Endodermal cell (in vitro differentiated cells): ENCODE measurements around the gene TALDO1. TPM values are rescaled to one million over a fixed set of nuclear protein-coding genes. Genes with fewer than 3 reads are reported as not detected.

Source experiments
- DNase-seq: peaks from one replicate; pipeline ENCODE4 v3.0.0-alpha.2; 2017
- H3K27ac ChIP-seq: 2 replicates; pipeline ENCODE4 v1.5.1; 2013; ENCODE audit warnings: mild to moderate bottlenecking, low read depth, low read length, moderate library complexity
- H3K27me3 ChIP-seq: 2 replicates; pipeline ENCODE4 v1.6.1; 2013; ENCODE audit warnings: mild to moderate bottlenecking, low read length, moderate library complexity; ENCODE audit not compliant: insufficient read depth, control insufficient read depth, poor library complexity, severe bottlenecking
- H3K36me3 ChIP-seq: 2 replicates; pipeline ENCODE4 v1.7.0; 2013; ENCODE audit warnings: mild to moderate bottlenecking, low read length, moderate library complexity; ENCODE audit not compliant: control insufficient read depth, insufficient read depth
- H3K4me1 ChIP-seq: one replicate; pipeline ENCODE4 v1.7.0; 2013; ENCODE audit warnings: low read length; ENCODE audit not compliant: control insufficient read depth, insufficient read depth
- H3K4me3 ChIP-seq: 2 replicates; pipeline ENCODE4 v1.5.1; 2013; ENCODE audit warnings: mild to moderate bottlenecking, low read length, moderate library complexity
- H3K9ac ChIP-seq: 2 replicates; pipeline ENCODE4 v1.6.1; 2013; ENCODE audit warnings: mild to moderate bottlenecking, low read length, moderate library complexity; ENCODE audit not compliant: poor library complexity, severe bottlenecking; ENCODE audit errors: extremely low read depth
- H3K9me3 ChIP-seq: 2 replicates; pipeline ENCODE4 v1.6.1; 2013; ENCODE audit warnings: mild to moderate bottlenecking, low read length, moderate library complexity; ENCODE audit not compliant: control insufficient read depth
- H3K27ac Mint-ChIP-seq: 2 replicates; pipeline ENCODE4 v1.8.0; 2020; ENCODE audit warnings: mixed read lengths
- H3K27me3 Mint-ChIP-seq: 2 replicates; pipeline ENCODE4 v1.8.0; 2021; ENCODE audit warnings: mild to moderate bottlenecking, mixed read lengths; ENCODE audit not compliant: insufficient read depth
- H3K36me3 Mint-ChIP-seq: 2 replicates; pipeline ENCODE4 v1.8.0; 2020; ENCODE audit warnings: low read depth, mixed read lengths
- H3K4me1 Mint-ChIP-seq: 2 replicates; pipeline ENCODE4 v1.8.0; 2020; ENCODE audit warnings: mixed read lengths
- H3K4me3 Mint-ChIP-seq: 2 replicates; pipeline ENCODE4 v1.8.0; 2020; ENCODE audit warnings: mild to moderate bottlenecking, moderate library complexity, mixed read lengths
- H3K9me3 Mint-ChIP-seq: 2 replicates; pipeline ENCODE4 v1.8.0; 2020; ENCODE audit warnings: mild to moderate bottlenecking, mixed read lengths
- CTCF ChIP-seq: fragments of 200-600 bp; sonication (generic); conservative IDR thresholded peaks from 2 replicates; pipeline ENCODE4 v1.5.0; 2021; ENCODE audit warnings: antibody characterized with exemption, mild to moderate bottlenecking
- WGBS, 2 experiments: methylation state at CpG; one replicate each; pipeline versions ENCODE4 v1.1.5 to v1.1.7; 2013; ENCODE audit warnings: missing lambda C conversion rate in 2 of 2, mixed read lengths in 1 of 2; ENCODE audit not compliant: insufficient coverage in 1 of 2, insufficient read length in 1 of 2; 5-methylcytosine and 5-hydroxymethylcytosine counted together
- total RNA-seq, 2 donors: library from RNA; stranded (reverse); fragmentation: NEBNext Ultra II Directional in 1 of 2; extraction: Animal tissue kit (Norgen Biotek cat#: 25700) in 1 of 2; gene quantifications; 2 replicates in 1 of 2; 3 replicates in 1 of 2; pipeline ENCODE4 v1.2.1, GENCODE V29; 2021

Gene TALDO1
- total RNA-seq, 2 donors from 2014 or later, result 177 to 221 TPM

- peaks cover 31% of the 10 kb centered on the region for H3K36me3 Mint-ChIP-seq
- H3K36me3 ChIP-seq, result peaks cover 31% of the 10 kb centered on the region
- H3K27ac Mint-ChIP-seq, result peak overlapping the region; percentile 99
- H3K27me3 Mint-ChIP-seq, result no peaks in the 10 kb centered on the region
- peaks cover 17% of the 10 kb centered on the region for H3K4me1 Mint-ChIP-seq
- peak overlapping the region; percentile 85 for H3K4me3 Mint-ChIP-seq
- H3K9me3 ChIP-seq, result no peaks in the 10 kb centered on the region
- H3K9me3 Mint-ChIP-seq, result no peaks in the 10 kb centered on the region
- H3K4me3 ChIP-seq, result peak overlapping the region; percentile 89
- no peaks in the 10 kb centered on the region for H3K27me3 ChIP-seq
- H3K27ac ChIP-seq, result peak overlapping the region; percentile 38
- TF ChIP-seq CTCF, result peak; percentile 29
- no peak for DNase-seq
- 0 to 1% methylated on average over 12 to 55 of the region's 55 CpGs for WGBS, 2 experiments
- H3K9ac ChIP-seq, result peak overlapping the region; percentile 94
- H3K4me1 ChIP-seq, result no peaks in the 10 kb centered on the region
Measured at GRCh38 chr11:810040-810567, 62.8 kb downstream of the TALDO1 start.

- Histone ChIP-seq H3K27ac (no peak overlapping the region), H3K9me3 (no peaks in the 10 kb centered on the region), H3K4me3 (peak overlapping the region; percentile 89), H3K36me3 (peaks cover 31% of the 10 kb centered on the region), H3K27me3 (no peaks in the 10 kb centered on the region), H3K9ac (peak overlapping the region; percentile 94), H3K4me1 (no peaks in the 10 kb centered on the region)
- Mint-ChIP-seq H3K4me1 (peaks cover 17% of the 10 kb centered on the region), H3K9me3 (no peaks in the 10 kb centered on the region), H3K36me3 (peaks cover 31% of the 10 kb centered on the region), H3K4me3 (peak overlapping the region; percentile 85), H3K27me3 (no peaks in the 10 kb centered on the region), H3K27ac (peak overlapping the region; percentile 89)
- TF ChIP-seq CTCF, result no peak
- no peak for DNase-seq
- WGBS, 2 experiments, result 92 to 94% methylated on average over 14 of the region's 14 CpGs
Measured at GRCh38 chr11:811446-812245, 64.4 kb downstream of the TALDO1 start.

GRCh38 chr11:812390-812789, 65.1 kb downstream of the TALDO1 start:
- DNase-seq, result no peak
- no peak for TF ChIP-seq CTCF
- Histone ChIP-seq H3K9me3 (no peaks in the 10 kb centered on the region), H3K27ac (no peak overlapping the region), H3K27me3 (no peaks in the 10 kb centered on the region), H3K4me3 (no peak overlapping the region), H3K4me1 (no peaks in the 10 kb centered on the region), H3K36me3 (peaks cover 31% of the 10 kb centered on the region), H3K9ac (no peak overlapping the region)
- Mint-ChIP-seq H3K4me3 (peak overlapping the region; percentile 85), H3K27me3 (no peaks in the 10 kb centered on the region), H3K27ac (peak overlapping the region; percentile 58), H3K9me3 (no peaks in the 10 kb centered on the region), H3K4me1 (peaks cover 17% of the 10 kb centered on the region), H3K36me3 (peaks cover 31% of the 10 kb centered on the region)
- 97 to 100% methylated on average over 1 to 3 of the region's 3 CpGs for WGBS, 2 experiments
